ENCODE data around the gene CFAP410.
"Not testable (repeated sequence)": the region's sequence is repeated elsewhere in the genome, so short reads cannot be mapped to it uniquely, and the experiment has no call there.

Gene CFAP410

DNA sequence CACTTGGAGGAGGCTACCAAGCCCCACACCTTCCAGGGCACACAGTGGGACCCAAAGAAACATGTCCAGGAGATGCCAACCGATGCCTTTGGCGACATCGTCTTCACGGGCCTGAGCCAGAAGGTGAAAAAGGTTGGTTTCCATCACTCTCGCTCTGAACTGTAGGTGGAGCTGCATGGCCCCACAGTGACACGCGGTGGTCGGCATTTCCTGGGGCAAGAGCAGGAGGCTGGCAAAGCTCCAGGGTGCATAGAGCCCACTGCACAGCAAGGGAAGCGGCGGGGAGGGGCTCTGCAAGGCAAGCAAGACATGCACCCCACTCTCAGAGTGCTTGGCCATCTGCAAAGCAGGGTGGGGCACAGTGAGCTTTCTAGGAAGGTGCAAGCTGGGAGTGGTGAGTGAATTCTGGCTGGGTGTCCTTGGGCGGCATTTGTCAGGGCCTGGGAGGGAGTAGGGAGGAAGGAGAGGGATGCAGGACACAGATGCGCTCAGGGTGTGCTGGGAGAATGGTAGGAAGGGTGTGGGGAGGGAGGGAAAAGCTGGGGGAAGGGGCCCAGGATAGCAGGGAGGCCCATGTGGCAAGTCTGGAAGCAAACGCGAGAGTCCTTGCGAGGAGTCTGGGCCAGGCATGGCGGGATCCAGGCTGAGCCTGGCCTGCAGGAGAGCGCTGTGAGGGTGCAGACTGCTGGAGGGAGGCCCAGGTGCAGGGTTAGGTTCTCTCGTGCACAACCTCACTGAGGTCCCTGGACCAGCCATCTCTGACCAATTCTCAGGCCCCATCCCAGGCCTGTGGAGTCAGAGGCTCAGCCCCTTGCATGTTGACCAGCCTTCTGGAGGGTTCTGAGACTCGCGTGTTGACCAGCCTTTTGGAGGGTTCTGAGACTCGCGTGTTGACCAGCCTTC lies 25.2 kb upstream of the CFAP410 start:
- TF ChIP-seq, protein P1, sequence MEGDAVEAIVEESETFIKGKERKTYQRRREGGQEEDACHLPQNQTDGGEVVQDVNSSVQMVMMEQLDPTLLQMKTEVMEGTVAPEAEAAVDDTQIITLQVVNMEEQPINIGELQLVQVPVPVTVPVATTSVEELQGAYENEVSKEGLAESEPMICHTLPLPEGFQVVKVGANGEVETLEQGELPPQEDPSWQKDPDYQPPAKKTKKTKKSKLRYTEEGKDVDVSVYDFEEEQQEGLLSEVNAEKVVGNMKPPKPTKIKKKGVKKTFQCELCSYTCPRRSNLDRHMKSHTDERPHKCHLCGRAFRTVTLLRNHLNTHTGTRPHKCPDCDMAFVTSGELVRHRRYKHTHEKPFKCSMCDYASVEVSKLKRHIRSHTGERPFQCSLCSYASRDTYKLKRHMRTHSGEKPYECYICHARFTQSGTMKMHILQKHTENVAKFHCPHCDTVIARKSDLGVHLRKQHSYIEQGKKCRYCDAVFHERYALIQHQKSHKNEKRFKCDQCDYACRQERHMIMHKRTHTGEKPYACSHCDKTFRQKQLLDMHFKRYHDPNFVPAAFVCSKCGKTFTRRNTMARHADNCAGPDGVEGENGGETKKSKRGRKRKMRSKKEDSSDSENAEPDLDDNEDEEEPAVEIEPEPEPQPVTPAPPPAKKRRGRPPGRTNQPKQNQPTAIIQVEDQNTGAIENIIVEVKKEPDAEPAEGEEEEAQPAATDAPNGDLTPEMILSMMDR (conservative IDR thresholded peaks at IDR 0.05; ENCODE audit: control insufficient read depth, insufficient read depth, low read depth, low read length) = no peak

DNA sequence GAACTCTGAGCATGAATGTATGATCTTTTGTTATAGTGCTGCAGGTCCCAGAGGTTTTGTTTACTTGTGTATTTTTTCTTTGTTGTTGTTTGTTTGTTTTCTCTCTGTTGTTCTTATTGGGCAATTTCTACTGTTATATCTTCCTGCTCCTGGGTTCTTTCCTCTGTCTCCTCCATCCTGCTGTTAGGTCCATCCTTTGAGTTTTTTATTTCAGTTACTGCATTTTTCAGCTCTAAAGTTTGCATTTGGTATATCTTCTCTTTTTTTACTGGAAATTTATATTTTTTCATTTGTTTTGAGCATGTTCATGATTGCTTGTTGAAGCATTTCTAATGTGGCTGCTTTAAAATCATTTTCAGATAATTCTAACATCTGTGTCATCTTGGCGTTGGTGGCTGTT lies 24.1 kb upstream of the CFAP410 start:
- DNase-seq (ENCODE audit: low read depth) = no peak
- TF ChIP-seq, protein P1 (conservative IDR thresholded peaks at IDR 0.05; ENCODE audit: control insufficient read depth, insufficient read depth, low read depth, low read length) = no peak
- H3K4me3 ChIP-seq (ENCODE audit: control insufficient read depth, low read depth, low read length) = no peak overlapping the region

More for the DNA sequence above, 25.2 kb upstream of the CFAP410 start:
- no peak for DNase-seq (ENCODE audit: low read depth)
- no peak overlapping the region for H3K4me3 ChIP-seq (ENCODE audit: control insufficient read depth, low read depth, low read length)

DNA sequence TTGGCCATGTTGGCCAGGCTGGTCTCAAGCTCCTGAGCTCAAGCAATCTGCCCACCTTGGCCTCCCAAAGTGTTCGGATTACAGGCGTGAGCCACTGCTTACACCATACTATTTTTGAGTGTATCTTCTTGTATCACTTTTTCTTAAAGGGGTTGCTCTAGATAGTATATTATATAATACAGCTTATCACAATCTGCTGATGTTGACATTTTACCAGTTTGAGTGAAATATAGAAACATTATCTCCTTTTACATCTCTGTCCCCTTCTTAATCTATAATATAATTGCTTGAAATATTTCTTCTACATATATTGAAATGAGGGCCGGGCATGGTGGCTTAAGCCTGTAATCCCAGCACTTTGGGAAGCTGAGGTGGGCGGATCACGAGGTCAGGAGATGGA lies 22.7 kb upstream of the CFAP410 start:
- H3K4me3 ChIP-seq (ENCODE audit: control insufficient read depth, low read depth, low read length); DNase-seq (ENCODE audit: low read depth): not testable (repeated sequence)

DNA sequence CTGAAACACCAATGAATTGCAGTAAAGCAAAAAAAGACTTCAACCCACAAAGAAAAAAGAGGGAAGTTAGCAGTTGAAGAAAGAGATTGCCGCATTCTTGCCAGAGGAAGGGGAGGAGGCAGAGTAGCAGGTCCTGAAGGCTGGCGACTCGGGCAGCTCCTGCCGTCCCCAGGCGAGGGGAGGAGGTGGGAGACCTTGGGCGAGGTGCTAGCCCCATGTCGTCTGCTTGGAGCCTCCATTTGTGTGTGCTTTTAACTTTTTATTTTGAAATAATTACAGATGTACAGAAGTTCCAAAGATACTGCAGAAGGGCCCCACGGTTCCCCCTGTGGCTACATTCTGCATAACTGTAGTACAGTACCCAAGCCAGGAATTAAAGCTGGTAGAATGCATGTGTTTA lies 21.0 kb upstream of the CFAP410 start:
- no peak overlapping the region for H3K4me3 ChIP-seq (ENCODE audit: control insufficient read depth, low read depth, low read length)
- TF ChIP-seq, protein P1 (conservative IDR thresholded peaks at IDR 0.05; ENCODE audit: control insufficient read depth, insufficient read depth, low read depth, low read length) = no peak
- no peak for DNase-seq (ENCODE audit: low read depth)

DNA sequence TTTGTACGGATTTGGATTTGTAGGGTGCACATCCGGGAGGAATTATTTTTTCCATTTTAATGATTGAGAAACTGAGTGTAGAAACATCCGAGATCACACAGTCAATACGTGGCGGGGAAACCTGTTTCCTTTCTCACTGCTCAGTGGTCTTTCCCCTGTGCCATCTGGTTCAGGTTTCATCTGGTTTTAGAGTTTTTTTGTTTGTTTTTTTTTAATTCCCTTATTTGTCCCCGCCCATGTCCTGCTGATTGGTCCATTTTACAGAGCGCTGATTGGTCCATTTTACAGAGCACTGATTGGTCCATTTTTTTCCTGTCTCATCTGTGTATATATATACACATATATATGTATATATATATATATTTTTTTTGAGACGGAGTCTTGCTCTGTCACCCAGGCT lies 20.2 kb upstream of the CFAP410 start:
- no peak for DNase-seq (ENCODE audit: low read depth)
- H3K4me3 ChIP-seq (ENCODE audit: control insufficient read depth, low read depth, low read length) = no peak overlapping the region
- TF ChIP-seq, protein P1 (conservative IDR thresholded peaks at IDR 0.05; ENCODE audit: control insufficient read depth, insufficient read depth, low read depth, low read length) = no peak

DNA sequence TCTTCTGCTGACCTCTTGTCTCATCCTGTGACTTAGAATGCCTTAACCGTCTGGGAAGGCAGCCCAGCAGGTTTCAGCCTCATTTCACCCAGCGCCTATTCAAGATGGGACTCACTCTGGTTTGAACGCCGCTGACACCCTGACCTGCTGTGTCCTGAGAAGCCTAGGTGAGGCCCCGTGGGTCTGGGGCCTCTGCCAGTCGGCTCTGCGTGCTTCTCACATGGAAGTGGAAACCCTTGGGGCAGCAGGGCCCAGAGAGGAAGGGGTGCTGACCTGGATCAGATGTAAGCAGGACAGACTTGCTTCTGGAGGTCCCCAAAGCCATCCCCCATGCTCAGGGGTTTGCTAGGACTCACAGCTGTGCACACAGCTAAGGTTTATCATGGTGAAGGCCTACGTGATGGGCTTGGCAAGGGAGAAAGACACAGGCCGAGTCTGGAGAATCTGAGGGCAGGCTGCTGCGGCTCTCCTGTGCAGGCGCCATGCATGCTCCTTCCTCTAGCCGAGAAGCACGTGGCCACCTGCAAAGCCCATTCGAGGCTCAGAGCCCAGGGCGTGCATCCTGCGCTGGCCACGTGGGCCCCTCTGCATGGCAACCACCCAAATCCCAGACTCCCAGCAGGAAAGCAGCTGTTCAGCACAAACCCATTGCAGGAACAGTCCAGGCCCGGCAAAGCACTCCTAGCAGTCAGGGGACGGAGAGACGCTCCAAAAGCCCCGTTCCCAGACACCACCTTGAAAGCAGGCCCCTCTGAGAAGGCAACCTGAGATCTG lies 18.1 kb upstream of the CFAP410 start:
- TF ChIP-seq, protein P1 (conservative IDR thresholded peaks at IDR 0.05; ENCODE audit: control insufficient read depth, insufficient read depth, low read depth, low read length) = no peak
- no peak overlapping the region for H3K4me3 ChIP-seq (ENCODE audit: control insufficient read depth, low read depth, low read length)
- DNase-seq (ENCODE audit: low read depth) = no peak

DNA sequence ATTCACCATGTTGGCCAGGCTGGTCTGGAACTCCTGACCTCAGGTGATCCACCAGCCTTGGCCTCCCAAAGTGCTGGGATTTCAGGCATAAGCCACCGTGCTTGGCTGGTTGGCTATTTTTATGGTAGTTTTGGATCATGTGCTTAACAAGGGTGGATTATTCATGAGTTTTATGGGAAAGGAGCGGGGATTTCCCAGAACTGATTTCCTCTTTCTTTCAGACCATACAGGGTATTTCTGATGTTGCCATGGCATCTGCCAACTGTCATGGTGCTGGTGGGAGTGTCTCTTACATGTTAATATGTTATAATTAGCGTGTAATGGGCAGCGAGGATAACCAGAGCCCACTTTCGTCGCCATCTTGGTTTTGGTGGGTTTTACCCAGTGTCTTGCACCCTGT lies 17.4 kb upstream of the CFAP410 start:
- DNase-seq (ENCODE audit: low read depth) = no peak
- TF ChIP-seq, protein P1 (conservative IDR thresholded peaks at IDR 0.05; ENCODE audit: control insufficient read depth, insufficient read depth, low read depth, low read length) = no peak
- no peak overlapping the region for H3K4me3 ChIP-seq (ENCODE audit: control insufficient read depth, low read depth, low read length)
